OCI-LY3 (cell line): ENCODE results near the gene SDK1.
A peak's percentile ranks its signal among the peaks of the same experiment; 100 is the strongest.

Experiments
- EZH2phosphoT487 ChIP-seq: fragments of 200-600 bp; shearing (Covaris generic); IDR thresholded peaks from 2 replicates; pipeline ENCODE4 v1.6.1; 2018; ENCODE audit warnings: antibody characterized with exemption, mixed run types, low read depth
- TF ChIP-seq, protein P1 (sequence below): fragments of 200-600, 300-600 bp; sonication (generic); IDR thresholded peaks from 2 replicates; pipeline ENCODE4 v1.5.1; 2014; ENCODE audit warnings: antibody characterized with exemption, low read length, low read depth

DNA sequence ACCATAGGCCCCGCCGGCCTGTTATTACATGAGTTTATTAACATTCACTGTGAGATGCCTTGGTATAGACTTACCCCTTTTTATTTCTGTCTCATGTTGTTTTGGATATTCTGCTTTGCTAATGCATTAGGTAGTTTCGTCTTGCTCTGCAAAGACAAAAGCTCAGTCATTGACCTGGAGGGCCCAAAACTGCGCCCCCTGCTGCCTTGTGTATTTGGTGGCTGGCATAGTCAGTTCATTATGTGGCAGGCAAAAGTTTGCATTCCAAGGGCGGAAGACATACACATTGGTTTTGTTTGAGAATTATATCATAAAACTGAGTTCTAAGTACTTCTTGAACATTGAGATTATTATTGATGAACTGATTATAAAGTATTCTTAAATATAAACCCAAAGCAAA, 372.5 kb downstream of the SDK1 start:
- TF ChIP-seq, protein P1, sequence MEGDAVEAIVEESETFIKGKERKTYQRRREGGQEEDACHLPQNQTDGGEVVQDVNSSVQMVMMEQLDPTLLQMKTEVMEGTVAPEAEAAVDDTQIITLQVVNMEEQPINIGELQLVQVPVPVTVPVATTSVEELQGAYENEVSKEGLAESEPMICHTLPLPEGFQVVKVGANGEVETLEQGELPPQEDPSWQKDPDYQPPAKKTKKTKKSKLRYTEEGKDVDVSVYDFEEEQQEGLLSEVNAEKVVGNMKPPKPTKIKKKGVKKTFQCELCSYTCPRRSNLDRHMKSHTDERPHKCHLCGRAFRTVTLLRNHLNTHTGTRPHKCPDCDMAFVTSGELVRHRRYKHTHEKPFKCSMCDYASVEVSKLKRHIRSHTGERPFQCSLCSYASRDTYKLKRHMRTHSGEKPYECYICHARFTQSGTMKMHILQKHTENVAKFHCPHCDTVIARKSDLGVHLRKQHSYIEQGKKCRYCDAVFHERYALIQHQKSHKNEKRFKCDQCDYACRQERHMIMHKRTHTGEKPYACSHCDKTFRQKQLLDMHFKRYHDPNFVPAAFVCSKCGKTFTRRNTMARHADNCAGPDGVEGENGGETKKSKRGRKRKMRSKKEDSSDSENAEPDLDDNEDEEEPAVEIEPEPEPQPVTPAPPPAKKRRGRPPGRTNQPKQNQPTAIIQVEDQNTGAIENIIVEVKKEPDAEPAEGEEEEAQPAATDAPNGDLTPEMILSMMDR: peak; percentile 25
- no peak for TF ChIP-seq EZH2phosphoT487
